ENCODE results near the gene MIOS. TPM values are rescaled to one million over a fixed set of nuclear protein-coding genes. Genes with fewer than 3 reads are reported as not detected.

MIOS gene
- total RNA-seq, 1 experiment from 2014 or later: 65.4 TPM

GRCh38 chr7:7526006-7526405, 40.7 kb upstream of the MIOS start:
- Mint-ChIP-seq H3K36me3 (ENCODE audit: insufficient read depth, unreplicated experiment) (no peaks in the 10 kb centered on the region), H3K9me3 (ENCODE audit: unreplicated experiment) (peaks cover 7% of the 10 kb centered on the region), H3K27ac (ENCODE audit: low read depth, unreplicated experiment) (no peak overlapping the region), H3K4me3 (ENCODE audit: unreplicated experiment) (no peak overlapping the region), H3K27me3 (ENCODE audit: insufficient read depth, unreplicated experiment) (no peaks in the 10 kb centered on the region), H3K4me1 (ENCODE audit: insufficient read depth, unreplicated experiment) (no peaks in the 10 kb centered on the region)
- no TSS peak for BruUV-seq (replicated peaks)
- no peak for DNase-seq (ENCODE audit: unreplicated experiment)
- intact Hi-C loops (cut with micrococcal nuclease): no loop called here
- ChIA-PET POLR2A (interaction anchor here (0.7 to 1.0 kb wide), 4 partner anchors 9 to 80 kb away, joined by 3 read pairs; no protein-coding TSS in a partner anchor), CTCF (no interaction called here)
- TF ChIP-seq, protein P1, sequence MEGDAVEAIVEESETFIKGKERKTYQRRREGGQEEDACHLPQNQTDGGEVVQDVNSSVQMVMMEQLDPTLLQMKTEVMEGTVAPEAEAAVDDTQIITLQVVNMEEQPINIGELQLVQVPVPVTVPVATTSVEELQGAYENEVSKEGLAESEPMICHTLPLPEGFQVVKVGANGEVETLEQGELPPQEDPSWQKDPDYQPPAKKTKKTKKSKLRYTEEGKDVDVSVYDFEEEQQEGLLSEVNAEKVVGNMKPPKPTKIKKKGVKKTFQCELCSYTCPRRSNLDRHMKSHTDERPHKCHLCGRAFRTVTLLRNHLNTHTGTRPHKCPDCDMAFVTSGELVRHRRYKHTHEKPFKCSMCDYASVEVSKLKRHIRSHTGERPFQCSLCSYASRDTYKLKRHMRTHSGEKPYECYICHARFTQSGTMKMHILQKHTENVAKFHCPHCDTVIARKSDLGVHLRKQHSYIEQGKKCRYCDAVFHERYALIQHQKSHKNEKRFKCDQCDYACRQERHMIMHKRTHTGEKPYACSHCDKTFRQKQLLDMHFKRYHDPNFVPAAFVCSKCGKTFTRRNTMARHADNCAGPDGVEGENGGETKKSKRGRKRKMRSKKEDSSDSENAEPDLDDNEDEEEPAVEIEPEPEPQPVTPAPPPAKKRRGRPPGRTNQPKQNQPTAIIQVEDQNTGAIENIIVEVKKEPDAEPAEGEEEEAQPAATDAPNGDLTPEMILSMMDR (IDR thresholded peaks at IDR 0.05; ENCODE audit: unreplicated experiment): no peak

DNA sequence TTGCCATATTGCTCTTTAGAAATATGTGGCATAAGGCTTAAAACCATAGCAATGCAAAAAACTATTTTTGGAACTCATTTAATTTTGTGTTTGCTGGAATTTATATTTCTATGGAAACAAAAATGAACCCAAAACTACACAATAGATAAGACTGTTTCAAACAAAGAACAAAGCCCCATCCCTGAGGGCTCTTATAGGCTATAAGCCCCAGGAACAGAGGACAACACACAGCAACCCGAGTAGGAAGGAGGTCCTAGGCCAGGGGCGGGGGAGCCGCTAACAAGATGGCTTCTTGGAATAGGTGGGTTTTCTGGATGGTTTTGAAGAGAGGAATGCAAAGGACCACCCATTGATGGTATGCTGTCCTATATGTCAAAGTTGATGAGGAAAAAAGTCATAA, 39.6 kb upstream of the MIOS start:
- Mint-ChIP-seq H3K36me3 (ENCODE audit: insufficient read depth, unreplicated experiment) (no peaks in the 10 kb centered on the region), H3K4me1 (ENCODE audit: insufficient read depth, unreplicated experiment) (no peaks in the 10 kb centered on the region), H3K27ac (ENCODE audit: low read depth, unreplicated experiment) (no peak overlapping the region), H3K4me3 (ENCODE audit: unreplicated experiment) (no peak overlapping the region), H3K9me3 (ENCODE audit: unreplicated experiment) (peaks cover 7% of the 10 kb centered on the region), H3K27me3 (ENCODE audit: insufficient read depth, unreplicated experiment) (no peaks in the 10 kb centered on the region)
- ChIA-PET POLR2A (no interaction called here), CTCF (no interaction called here)
- BruUV-seq (replicated peaks): no TSS peak
- TF ChIP-seq, protein P1 (IDR thresholded peaks at IDR 0.05; ENCODE audit: unreplicated experiment): no peak
- no peak for DNase-seq (ENCODE audit: unreplicated experiment)
- intact Hi-C loops (cut with micrococcal nuclease): no loop called here

- ChIA-PET POLR2A (interaction anchor here (0.6 kb wide), 1 partner anchor 405 kb away, joined by 3 read pairs; no protein-coding TSS in a partner anchor), CTCF (interaction anchor here (0.6 to 2.0 kb wide), 4 partner anchors 8 to 104 kb away, joined by 4 to 8 read pairs (median 5); no protein-coding TSS in a partner anchor)
- intact Hi-C loops (cut with micrococcal nuclease): no loop called here
- Mint-ChIP-seq H3K27me3 (ENCODE audit: insufficient read depth, unreplicated experiment) (no peaks in the 10 kb centered on the region), H3K4me3 (ENCODE audit: unreplicated experiment) (no peak overlapping the region), H3K4me1 (ENCODE audit: insufficient read depth, unreplicated experiment) (no peaks in the 10 kb centered on the region), H3K9me3 (ENCODE audit: unreplicated experiment) (peaks cover 7% of the 10 kb centered on the region), H3K27ac (ENCODE audit: low read depth, unreplicated experiment) (no peak overlapping the region), H3K36me3 (ENCODE audit: insufficient read depth, unreplicated experiment) (no peaks in the 10 kb centered on the region)
- TF ChIP-seq, protein P1 (IDR thresholded peaks at IDR 0.05; ENCODE audit: unreplicated experiment): no peak
- DNase-seq (ENCODE audit: unreplicated experiment): no peak
- no TSS peak for BruUV-seq (replicated peaks)
Measured at GRCh38 chr7:7529328-7529727, 37.4 kb upstream of the MIOS start.

DNA sequence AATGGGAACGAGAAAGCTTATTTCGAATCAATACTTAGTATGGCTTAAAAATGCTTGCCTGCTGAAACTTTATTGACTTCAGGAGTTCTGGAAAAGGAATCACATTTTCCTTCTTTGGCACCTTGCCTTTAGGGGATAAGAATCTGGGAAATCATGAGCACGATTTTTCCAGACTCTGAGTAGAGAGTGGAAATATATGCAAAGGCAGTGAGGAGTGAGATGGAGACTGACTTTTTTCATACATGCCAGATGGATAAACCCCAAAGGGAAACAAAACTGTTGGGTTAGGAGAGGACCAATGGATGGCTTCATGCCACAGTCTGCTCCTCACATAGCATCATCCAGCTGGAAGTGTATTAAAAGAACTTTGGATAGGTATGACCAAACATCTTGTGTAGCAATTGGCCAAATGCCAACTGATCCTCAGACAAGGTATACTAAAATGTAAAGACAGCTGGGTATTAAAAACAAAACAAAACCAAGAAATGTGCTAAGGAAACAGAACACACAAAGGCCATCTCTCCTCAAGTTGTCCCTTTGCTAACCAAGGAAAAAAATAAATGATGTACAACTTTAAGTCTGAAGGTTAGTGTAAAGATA, 32.8 kb upstream of the MIOS start:
- H3K27ac Mint-ChIP-seq (ENCODE audit: low read depth, unreplicated experiment): no peak overlapping the region
- CTCF ChIA-PET: interaction anchor here (1.2 kb wide), 1 partner anchor 110 kb away, joined by 3 read pairs; no protein-coding TSS in a partner anchor
- intact Hi-C loops (cut with micrococcal nuclease): no loop called here

More for the DNA sequence above, 32.8 kb upstream of the MIOS start:
- POLR2A ChIA-PET: interaction anchor here (1.3 kb wide), 1 partner anchor 109 kb away, joined by 3 read pairs; no protein-coding TSS in a partner anchor
- BruUV-seq (replicated peaks): no TSS peak
- H3K36me3 Mint-ChIP-seq (ENCODE audit: insufficient read depth, unreplicated experiment): no peaks in the 10 kb centered on the region
- H3K9me3 Mint-ChIP-seq (ENCODE audit: unreplicated experiment): no peaks in the 10 kb centered on the region
- no peak overlapping the region for H3K4me3 Mint-ChIP-seq (ENCODE audit: unreplicated experiment)
- TF ChIP-seq, protein P1 (IDR thresholded peaks at IDR 0.05; ENCODE audit: unreplicated experiment): no peak
- no peaks in the 10 kb centered on the region for H3K4me1 Mint-ChIP-seq (ENCODE audit: insufficient read depth, unreplicated experiment)
- no peak for DNase-seq (ENCODE audit: unreplicated experiment)
- H3K27me3 Mint-ChIP-seq (ENCODE audit: insufficient read depth, unreplicated experiment): no peaks in the 10 kb centered on the region

All from MCF 10A (cell line).